ENCODE results near the gene ZBTB16.

DNA sequence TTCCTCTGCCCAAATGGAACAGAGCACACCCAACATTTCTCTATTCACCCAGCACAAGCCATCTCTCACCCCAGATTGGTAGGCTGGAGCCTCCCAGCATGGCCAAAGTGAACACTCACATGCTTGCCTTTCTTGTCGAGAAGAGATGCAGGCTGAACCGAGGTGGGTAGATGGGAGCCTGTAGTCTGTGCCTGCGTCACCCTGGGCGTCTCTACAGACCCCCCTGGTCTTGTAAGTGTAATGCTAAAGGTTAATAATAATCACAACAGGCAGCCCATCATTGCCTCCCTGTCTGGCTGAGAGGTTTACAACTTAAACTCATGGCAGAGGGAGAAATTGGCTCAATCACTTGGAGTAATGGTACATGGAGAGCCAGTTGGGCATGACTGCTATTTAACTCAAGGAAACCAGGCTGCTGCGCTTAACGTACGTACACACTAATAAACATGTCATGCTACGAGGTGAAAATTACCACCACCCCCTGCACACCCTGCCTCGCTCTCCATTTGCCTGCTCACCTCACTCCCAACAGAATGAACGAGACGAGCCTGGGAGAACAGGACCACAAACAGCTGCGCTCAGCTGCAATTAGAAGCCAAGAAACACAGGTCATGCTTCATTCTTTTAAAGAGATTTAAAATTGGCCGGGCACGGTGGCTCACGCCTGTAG lies 9.1 kb upstream of the ZBTB16 start:
- TF ChIP-seq, protein P1, sequence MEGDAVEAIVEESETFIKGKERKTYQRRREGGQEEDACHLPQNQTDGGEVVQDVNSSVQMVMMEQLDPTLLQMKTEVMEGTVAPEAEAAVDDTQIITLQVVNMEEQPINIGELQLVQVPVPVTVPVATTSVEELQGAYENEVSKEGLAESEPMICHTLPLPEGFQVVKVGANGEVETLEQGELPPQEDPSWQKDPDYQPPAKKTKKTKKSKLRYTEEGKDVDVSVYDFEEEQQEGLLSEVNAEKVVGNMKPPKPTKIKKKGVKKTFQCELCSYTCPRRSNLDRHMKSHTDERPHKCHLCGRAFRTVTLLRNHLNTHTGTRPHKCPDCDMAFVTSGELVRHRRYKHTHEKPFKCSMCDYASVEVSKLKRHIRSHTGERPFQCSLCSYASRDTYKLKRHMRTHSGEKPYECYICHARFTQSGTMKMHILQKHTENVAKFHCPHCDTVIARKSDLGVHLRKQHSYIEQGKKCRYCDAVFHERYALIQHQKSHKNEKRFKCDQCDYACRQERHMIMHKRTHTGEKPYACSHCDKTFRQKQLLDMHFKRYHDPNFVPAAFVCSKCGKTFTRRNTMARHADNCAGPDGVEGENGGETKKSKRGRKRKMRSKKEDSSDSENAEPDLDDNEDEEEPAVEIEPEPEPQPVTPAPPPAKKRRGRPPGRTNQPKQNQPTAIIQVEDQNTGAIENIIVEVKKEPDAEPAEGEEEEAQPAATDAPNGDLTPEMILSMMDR (IDR thresholded peaks at IDR 0.05) = no peak
- no peak for TF ChIP-seq POLR2A (IDR thresholded peaks at IDR 0.05)

All from esophagus squamous epithelium (tissue), 4 donors.